ENCODE measurements around the gene ARMH1.
"Not testable (repeated sequence)": the region's sequence is repeated elsewhere in the genome, so short reads cannot be mapped to it uniquely, and the experiment has no call there.

The ARMH1 gene

GRCh38 chr1:44666719-44667118 is 7.8 kb upstream of the ARMH1 start:
- DNase-seq (ENCODE audit: low read depth in 4 of 4, low spot score in 1 of 4) = not testable (repeated sequence)

DNA sequence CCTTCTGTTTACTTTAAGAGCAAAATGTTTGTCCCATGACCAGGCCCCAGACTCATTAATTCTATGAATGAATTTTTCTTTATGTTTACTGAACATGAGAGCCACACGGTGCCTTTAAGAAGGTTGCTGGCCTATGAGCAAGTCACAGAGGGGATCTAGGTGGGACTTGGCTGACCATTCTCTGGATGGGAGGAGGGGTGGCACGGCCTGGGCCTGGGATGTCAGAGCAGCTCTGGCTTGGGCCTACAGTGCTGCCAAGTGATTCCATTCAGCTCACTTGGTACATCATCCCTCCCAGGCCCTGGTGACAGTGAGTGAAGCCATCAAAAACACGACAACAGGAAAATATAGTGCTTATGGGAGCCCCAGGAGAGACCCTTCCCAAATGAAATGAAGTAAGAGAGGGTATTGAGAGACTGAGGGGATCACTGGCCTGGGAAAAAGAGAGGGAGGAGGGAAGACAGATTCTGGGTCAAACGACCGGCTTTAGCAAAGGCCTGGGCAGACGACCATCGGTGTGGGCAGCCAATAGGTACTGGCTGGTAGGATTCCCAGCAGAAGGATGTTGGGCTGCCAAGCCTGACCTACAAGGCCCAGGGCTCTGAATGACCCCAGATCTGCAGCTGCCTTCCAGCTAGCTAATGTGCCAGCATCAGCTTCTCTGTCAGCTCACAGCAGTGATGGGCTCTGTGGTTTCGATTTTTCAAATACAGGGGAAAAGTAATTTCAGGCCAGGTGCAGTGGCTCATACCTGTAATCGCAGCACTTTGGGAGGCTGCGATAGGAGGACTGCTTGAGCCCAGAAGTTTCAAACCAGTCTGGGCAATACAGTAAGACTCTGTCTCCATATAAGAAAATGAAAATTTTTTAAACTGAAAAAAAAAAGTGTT is 3.5 kb upstream of the ARMH1 start:
- DNase-seq (ENCODE audit: low read depth in 4 of 4, low spot score in 1 of 4) = no peak

- no peak for DNase-seq (ENCODE audit: low read depth in 4 of 4, low spot score in 1 of 4)
These were observed 2.1 kb upstream of the ARMH1 start for GRCh38 chr1:44672254-44672955.

DNA sequence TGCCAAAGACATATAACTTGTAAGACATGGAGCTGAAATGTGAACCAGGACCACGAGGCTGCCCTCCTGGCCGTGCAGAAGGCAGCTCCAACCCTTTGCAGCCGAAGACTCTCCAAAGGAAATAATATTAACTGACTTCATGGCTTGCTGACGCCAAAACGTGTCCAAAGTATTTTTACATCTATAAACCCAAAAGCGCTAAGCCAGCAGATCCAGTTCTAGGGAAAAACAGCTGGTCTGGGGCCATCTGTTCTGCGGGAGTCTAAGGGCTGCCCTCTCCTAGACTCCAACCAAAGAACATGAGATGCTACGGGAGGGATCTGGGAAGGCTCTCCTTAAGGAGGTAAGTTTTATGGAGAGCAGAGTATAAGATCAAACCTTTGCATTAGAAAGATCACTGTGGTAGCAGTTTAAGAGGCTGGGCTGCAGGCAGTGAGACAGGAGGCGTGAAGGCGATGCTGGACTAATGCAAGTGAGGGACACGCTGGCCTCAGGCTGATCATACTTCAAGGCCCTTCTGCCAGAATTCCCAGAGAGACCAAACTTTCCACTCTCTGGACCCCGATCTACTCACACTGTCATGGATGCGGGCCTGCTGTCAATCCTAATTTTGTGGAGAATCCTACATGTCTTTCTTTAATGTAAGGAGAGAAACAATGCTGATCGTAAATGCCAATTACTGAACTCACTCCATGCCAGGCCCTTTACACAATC is 1.4 kb upstream of the ARMH1 start:
- no peak for DNase-seq (ENCODE audit: low read depth in 4 of 4, low spot score in 1 of 4)

- DNase-seq (ENCODE audit: low read depth in 4 of 4, low spot score in 1 of 4) = no peak
These were observed 820 bp upstream of the ARMH1 start for GRCh38 chr1:44673675-44674112.

- DNase-seq (ENCODE audit: low read depth in 4 of 4, low spot score in 1 of 4) = no peak
These were observed 672 bp downstream of the ARMH1 start for GRCh38 chr1:44675186-44675585.

DNA sequence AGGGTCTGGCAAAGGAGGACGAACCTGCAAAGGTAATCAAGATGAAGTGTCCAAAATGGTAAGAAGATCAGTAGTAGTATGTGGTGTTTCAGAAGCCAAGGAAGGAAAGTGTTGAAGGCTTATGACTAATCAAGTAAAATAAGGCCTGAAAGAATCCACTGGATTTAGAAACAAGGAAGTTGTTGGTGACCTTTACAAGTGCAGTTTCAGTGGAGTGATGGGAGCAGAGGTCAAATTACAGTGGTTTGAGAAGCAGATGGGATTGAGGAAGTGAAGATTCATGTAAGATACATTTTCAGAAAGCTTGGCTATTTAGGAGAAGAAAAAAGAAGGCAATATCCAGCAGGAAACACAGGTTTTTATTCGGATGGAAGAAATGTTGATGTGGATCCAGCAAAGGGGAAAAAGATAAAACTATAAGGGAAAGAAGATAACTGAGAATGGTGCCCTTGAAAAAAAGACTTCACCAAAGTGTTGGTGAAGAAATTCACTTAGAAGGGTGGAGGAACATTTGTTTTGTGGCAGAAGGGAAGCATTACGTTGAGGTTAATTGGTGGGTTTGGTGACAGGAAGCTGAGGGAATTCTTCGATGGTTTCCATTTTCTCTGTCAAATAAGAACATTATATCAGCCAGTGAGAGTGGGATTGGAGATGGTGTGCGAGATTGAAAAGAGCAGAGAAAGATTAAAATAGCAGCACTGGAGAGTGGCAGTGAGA is 2.1 kb downstream of the ARMH1 start:
- DNase-seq (ENCODE audit: low read depth in 4 of 4, low spot score in 1 of 4) = no peak

GRCh38 chr1:44677201-44677766 is 2.8 kb downstream of the ARMH1 start:
- no peak for DNase-seq (ENCODE audit: low read depth in 4 of 4, low spot score in 1 of 4)

GRCh38 chr1:44678120-44678519 is 3.6 kb downstream of the ARMH1 start:
- DNase-seq (ENCODE audit: low read depth in 4 of 4, low spot score in 1 of 4) = no peak

- DNase-seq (ENCODE audit: low read depth in 4 of 4, low spot score in 1 of 4) = no peak
These were observed 4.1 kb downstream of the ARMH1 start for GRCh38 chr1:44678626-44679025.

DNA sequence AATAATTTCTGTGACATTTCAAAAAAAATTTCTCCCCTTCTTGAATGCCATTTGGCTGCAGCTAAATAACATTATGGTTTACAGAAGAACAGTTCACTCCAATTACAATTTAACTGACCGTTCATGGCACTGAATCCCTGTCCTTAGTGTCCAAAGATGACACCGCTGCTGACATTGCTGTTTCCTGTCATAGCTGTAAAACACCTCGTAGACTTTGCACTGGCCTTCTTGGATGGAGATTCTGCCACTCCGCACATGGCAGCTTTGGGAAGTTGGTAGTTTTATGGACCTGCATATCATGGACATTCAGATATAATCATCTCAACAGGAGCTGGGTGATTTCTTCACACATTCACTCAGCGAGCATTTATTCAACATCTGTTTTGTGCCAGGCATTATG is 5.0 kb downstream of the ARMH1 start:
- no peak for DNase-seq (ENCODE audit: low read depth in 4 of 4, low spot score in 1 of 4)

- DNase-seq (ENCODE audit: low read depth in 4 of 4, low spot score in 1 of 4) = no peak
These were observed 7.7 kb downstream of the ARMH1 start for GRCh38 chr1:44681905-44682882.

DNA sequence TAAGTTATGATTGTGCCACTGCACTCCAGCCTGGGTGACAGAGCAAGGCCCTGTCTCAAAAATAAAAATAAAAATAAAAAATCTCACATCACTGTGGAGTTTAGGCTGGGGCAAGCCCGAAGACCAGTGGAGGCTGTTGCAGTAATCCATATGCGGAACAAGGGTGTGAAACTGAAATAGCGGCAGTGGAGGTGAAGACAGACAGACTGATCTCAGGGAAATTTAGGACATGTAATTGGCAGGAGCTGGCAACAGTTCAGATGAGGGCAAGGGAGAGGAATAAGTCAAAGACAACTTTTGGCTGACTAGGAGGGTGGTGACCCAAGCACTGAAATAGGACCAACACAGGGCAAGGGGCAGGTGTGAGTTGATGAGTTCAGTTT is 8.4 kb downstream of the ARMH1 start:
- no peak for DNase-seq (ENCODE audit: low read depth in 4 of 4, low spot score in 1 of 4)

DNA sequence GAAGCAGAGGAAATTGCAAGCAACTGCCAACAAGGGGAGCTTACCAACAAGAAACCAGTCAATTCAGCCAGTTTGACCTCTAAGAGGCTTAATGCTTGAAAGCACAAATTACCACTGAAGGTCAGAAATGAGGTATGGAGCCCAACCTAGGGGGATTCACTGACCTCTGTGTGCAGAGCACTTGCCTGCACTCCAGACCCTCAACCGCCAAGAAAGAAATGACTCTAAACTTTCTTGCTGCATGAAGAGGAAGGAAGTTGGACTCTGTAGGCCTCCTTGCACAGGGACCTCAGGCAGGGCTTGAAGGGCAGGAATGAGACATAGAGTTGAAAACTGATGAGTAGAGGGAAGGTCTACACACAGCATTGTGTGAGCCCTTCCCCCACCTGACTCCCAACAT is 10.0 kb downstream of the ARMH1 start:
- no peak for DNase-seq (ENCODE audit: low read depth in 4 of 4, low spot score in 1 of 4)

- DNase-seq (ENCODE audit: low read depth in 4 of 4, low spot score in 1 of 4) = no peak
These were observed 10.7 kb downstream of the ARMH1 start for GRCh38 chr1:44685218-44685617.

GRCh38 chr1:44685881-44686280 is 11.4 kb downstream of the ARMH1 start:
- DNase-seq (ENCODE audit: low read depth in 4 of 4, low spot score in 1 of 4) = no peak

GRCh38 chr1:44688760-44689446 is 14.4 kb downstream of the ARMH1 start:
- no peak for DNase-seq (ENCODE audit: low read depth in 4 of 4, low spot score in 1 of 4)

DNA sequence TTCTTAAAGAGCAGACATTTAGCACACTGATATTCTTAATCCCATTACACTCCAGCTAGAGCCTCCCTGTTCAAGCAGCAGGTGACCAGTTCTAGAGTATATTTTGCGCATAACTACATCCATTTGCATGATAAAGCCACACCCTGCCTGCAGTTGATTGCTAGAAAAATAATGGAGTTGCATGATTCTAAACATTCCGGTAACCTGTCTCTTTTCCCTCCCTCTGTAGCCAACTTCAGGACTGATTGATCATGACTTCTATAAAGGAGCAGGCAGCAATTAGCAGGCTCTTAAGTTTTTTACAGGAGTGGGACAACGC is 14.9 kb downstream of the ARMH1 start:
- no peak for DNase-seq (ENCODE audit: low read depth in 4 of 4, low spot score in 1 of 4)

DNA sequence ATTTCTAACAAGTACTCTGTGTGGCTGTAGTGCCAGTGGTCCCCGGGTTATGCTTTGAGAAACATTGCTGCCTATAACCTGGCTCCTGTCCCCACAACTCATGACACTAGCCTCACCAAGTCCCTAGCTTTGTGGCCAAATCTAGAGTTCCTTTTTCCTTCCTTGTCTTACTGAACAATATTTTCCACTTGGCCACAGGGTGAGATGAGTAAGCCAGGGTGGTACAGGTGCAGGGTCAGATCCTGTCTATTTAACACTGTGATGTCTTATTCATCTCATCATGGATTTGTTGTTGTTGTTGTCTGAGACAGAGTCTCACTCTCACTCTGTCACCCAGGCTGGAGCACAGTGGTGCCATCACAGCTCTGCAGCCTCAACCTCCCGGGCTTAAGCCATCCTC is 18.6 kb downstream of the ARMH1 start:
- no peak for DNase-seq (ENCODE audit: low read depth in 4 of 4, low spot score in 1 of 4)

Data from stimulated activated CD4-positive, alpha-beta T cell treated with anti-CD3 and anti-CD28 coated beads, Interleukin-1b, Interleukin-23, amount 100 ng/mL, for 24 hours (primary cell).